Keratinocyte (primary cell): ENCODE data around the gene GAD1.

Experiments used
- CTCF ChIP-seq, 3 experiments: IDR thresholded peaks in 1 of 3; conservative IDR thresholded peaks in 1 of 3; optimal IDR thresholded peaks in 1 of 3; 2 replicates in 2 of 3; 3 replicates in 1 of 3; pipeline versions ENCODE3 to v1.5.1; 2011; ENCODE audit warnings: low read length in 3 of 3, mild to moderate bottlenecking in 3 of 3, moderate library complexity in 2 of 3, control low read depth in 1 of 3, inconsistent platforms in 1 of 3; ENCODE audit not compliant: insufficient read depth in 2 of 3; ENCODE audit errors: extremely low read depth in 1 of 3
- EZH2 ChIP-seq: IDR thresholded peaks from one replicate; pipeline ENCODE4 v1.6.1; 2012; ENCODE audit warnings: inconsistent platforms, mild to moderate bottlenecking, low read length, moderate library complexity

DNA sequence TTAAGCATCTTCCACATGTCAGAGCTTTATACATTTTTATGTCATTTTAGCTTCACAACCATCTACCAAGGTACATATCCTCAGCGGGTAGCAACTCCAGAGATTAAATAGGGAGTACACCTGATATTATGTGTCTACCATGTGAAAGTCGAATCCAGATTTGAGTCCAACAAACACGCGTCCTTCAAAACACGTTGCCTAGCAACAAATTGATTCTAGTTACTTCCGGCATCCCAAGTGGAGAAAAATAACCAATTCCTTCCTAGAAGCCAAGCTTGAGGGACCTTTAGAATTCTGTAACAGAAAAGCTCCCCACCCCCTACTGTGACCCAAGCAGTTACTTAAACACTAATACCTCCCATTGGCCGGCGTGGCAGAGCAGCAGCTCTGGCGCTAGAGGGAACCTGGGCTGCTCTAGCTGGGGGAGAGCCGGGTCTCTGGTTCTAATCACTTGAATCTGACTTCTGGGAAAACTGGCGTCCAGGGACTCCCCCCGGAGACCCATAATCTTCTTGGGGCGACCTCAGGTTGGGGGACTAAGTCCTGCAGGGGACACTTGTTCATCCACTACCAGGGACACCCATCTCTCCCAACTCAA lies 46.6 kb upstream of the GAD1 start, which contains the start of gene ERICH2:
- TF ChIP-seq CTCF (optimal IDR thresholded peaks at IDR 0.05 in 1 of 3, IDR thresholded peaks at IDR 0.05 in 1 of 3, conservative IDR thresholded peaks at IDR 0.05 in 1 of 3; ENCODE audit: extremely low read depth in 1 of 3, insufficient read depth in 2 of 3, low read length in 3 of 3) (peak in 2 of 3 experiments; percentile 14 to 19), EZH2 (no peak)
